Measurements from ENCODE around the gene WDR26.
"Not testable (repeated sequence)": the region's sequence is repeated elsewhere in the genome, so short reads cannot be mapped to it uniquely, and the experiment has no call there.

The WDR26 gene

GRCh38 chr1:224428713-224429112, 5.9 kb downstream of the WDR26 start:
- Histone ChIP-seq H3K4me1 (ENCODE audit: control insufficient read depth in 5 of 5, insufficient read depth in 5 of 5, low read length in 5 of 5) (peaks cover 6 to 39% (median 38%) of the 10 kb centered on the region in 5 donors), H3K36me3 (ENCODE audit: control insufficient read depth in 5 of 5, insufficient read depth in 5 of 5, low read length in 5 of 5) (peaks cover 11 to 30% (median 19%) of the 10 kb centered on the region in 5 donors), H3K27ac (ENCODE audit: low read depth, low read length) (peak overlapping the region; percentile 89)
- H3K4me3 ChIP-seq (ENCODE audit: low read depth in 1 of 5, low read length in 5 of 5); H3K9me3 ChIP-seq (ENCODE audit: control insufficient read depth in 5 of 5, low read length in 5 of 5); H3K27me3 ChIP-seq (ENCODE audit: control insufficient read depth in 5 of 5, insufficient read depth in 4 of 5, low read length in 5 of 5); H3K9ac ChIP-seq (ENCODE audit: low read length in 5 of 5): not testable (repeated sequence)

DNA sequence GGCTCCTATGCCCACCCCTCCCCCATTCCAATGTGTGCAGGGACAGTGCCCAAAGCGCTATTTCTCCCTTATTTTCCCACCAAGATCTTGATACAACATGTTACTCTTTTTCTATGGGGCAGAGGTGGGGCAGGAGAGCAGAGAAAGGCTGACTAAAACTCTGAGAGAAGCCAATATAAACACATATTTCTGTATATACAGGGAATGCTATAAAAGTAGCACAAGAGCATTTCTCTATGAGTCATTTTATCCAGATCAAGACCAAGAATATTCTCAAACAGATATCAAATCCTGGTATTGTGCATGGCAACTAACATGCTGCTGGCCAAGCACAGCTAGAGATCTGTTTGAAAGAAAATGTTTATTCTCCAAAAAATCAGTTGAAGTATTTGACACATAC, 7.3 kb downstream of the WDR26 start:
- H3K27ac ChIP-seq (ENCODE audit: low read depth, low read length): peak overlapping the region; percentile 51
- H3K27me3 ChIP-seq (ENCODE audit: control insufficient read depth in 5 of 5, insufficient read depth in 4 of 5, low read length in 5 of 5): no peaks in the 10 kb centered on the region
- no peaks in the 10 kb centered on the region for H3K9me3 ChIP-seq (ENCODE audit: control insufficient read depth in 5 of 5, low read length in 5 of 5)
- no peak overlapping the region for H3K9ac ChIP-seq (ENCODE audit: low read length in 5 of 5)
- peaks cover 25 to 44% (median 28%) of the 10 kb centered on the region in 5 donors for H3K36me3 ChIP-seq (ENCODE audit: control insufficient read depth in 5 of 5, insufficient read depth in 5 of 5, low read length in 5 of 5)
- peaks cover 6 to 32% (median 28%) of the 10 kb centered on the region in 5 donors for H3K4me1 ChIP-seq (ENCODE audit: control insufficient read depth in 5 of 5, insufficient read depth in 5 of 5, low read length in 5 of 5)
- H3K4me3 ChIP-seq (ENCODE audit: low read depth in 1 of 5, low read length in 5 of 5): no peak overlapping the region

DNA sequence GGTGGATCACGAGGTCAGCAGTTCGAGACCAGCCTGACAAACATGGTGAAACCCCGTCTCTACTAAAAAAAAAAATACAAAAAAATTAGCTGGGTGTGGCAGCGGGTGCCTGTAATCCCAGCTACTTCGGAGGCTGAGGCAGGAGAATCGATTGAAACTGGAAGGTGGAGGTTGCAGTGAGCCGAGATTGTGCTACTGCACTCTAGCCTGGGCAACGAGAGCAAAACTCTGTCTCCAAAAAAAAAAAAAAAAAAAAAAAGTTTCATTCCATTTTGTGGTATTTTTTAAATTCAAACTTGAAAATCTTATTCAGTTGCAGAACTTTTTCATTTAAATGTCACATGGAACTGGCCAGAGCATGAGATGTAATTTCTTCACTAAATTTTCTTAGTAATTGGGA, 7.7 kb downstream of the WDR26 start:
- H3K27ac ChIP-seq (ENCODE audit: low read depth, low read length): peak overlapping the region; percentile 51
- not testable (repeated sequence) for H3K9me3 ChIP-seq (ENCODE audit: control insufficient read depth in 5 of 5, low read length in 5 of 5); H3K27me3 ChIP-seq (ENCODE audit: control insufficient read depth in 5 of 5, insufficient read depth in 4 of 5, low read length in 5 of 5); H3K4me3 ChIP-seq (ENCODE audit: low read depth in 1 of 5, low read length in 5 of 5); H3K9ac ChIP-seq (ENCODE audit: low read length in 5 of 5)
- peaks cover 29 to 48% (median 32%) of the 10 kb centered on the region in 5 donors for H3K36me3 ChIP-seq (ENCODE audit: control insufficient read depth in 5 of 5, insufficient read depth in 5 of 5, low read length in 5 of 5)
- peaks cover 6 to 27% (median 23%) of the 10 kb centered on the region in 5 donors for H3K4me1 ChIP-seq (ENCODE audit: control insufficient read depth in 5 of 5, insufficient read depth in 5 of 5, low read length in 5 of 5)

GRCh38 chr1:224425279-224425884, 9.2 kb downstream of the WDR26 start:
- Histone ChIP-seq H3K27ac (ENCODE audit: low read depth, low read length) (no peak overlapping the region), H3K27me3 (ENCODE audit: control insufficient read depth in 5 of 5, insufficient read depth in 4 of 5, low read length in 5 of 5) (no peaks in the 10 kb centered on the region), H3K36me3 (ENCODE audit: control insufficient read depth in 5 of 5, insufficient read depth in 5 of 5, low read length in 5 of 5) (peaks cover 40 to 60% (median 43%) of the 10 kb centered on the region in 5 donors), H3K9me3 (ENCODE audit: control insufficient read depth in 5 of 5, low read length in 5 of 5) (no peaks in the 10 kb centered on the region), H3K4me3 (ENCODE audit: low read depth in 1 of 5, low read length in 5 of 5) (no peak overlapping the region), H3K9ac (ENCODE audit: low read length in 5 of 5) (no peak overlapping the region), H3K4me1 (ENCODE audit: control insufficient read depth in 5 of 5, insufficient read depth in 5 of 5, low read length in 5 of 5) (peaks cover 0 to 13% (median 9%) of the 10 kb centered on the region in 5 donors)

GRCh38 chr1:224420106-224420505, 14.5 kb downstream of the WDR26 start:
- no peaks in the 10 kb centered on the region for H3K9me3 ChIP-seq (ENCODE audit: control insufficient read depth in 5 of 5, low read length in 5 of 5)
- H3K4me1 ChIP-seq (ENCODE audit: control insufficient read depth in 5 of 5, insufficient read depth in 5 of 5, low read length in 5 of 5): no peaks in the 10 kb centered on the region
- H3K9ac ChIP-seq (ENCODE audit: low read length in 5 of 5): no peak overlapping the region
- no peaks in the 10 kb centered on the region for H3K27me3 ChIP-seq (ENCODE audit: control insufficient read depth in 5 of 5, insufficient read depth in 4 of 5, low read length in 5 of 5)
- peaks cover 78 to 94% (median 84%) of the 10 kb centered on the region in 5 donors for H3K36me3 ChIP-seq (ENCODE audit: control insufficient read depth in 5 of 5, insufficient read depth in 5 of 5, low read length in 5 of 5)
- no peak overlapping the region for H3K27ac ChIP-seq (ENCODE audit: low read depth, low read length)
- H3K4me3 ChIP-seq (ENCODE audit: low read depth in 1 of 5, low read length in 5 of 5): no peak overlapping the region

DNA sequence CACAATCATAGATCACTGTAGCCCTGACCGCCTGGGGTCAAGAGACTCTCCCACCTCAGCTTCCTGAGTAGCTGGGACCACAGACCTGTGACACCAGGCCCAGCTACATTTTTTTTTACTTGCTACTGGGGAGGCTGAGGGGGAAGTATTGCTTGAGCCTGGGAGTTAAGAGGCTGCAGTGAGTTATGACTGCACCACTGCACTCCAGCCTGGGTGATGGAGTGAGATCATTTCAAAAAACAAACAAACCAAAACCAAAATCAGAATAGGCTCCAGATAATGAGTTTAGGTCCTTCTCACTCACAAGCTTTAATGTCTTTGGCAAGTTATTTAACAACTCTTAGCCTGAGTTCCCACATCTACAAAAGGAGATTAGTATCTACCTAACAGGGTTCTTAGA, 22.8 kb downstream of the WDR26 start:
- Histone ChIP-seq H3K4me3 (ENCODE audit: low read depth in 1 of 5, low read length in 5 of 5) (no peak overlapping the region), H3K9ac (ENCODE audit: low read length in 5 of 5) (no peak overlapping the region), H3K27ac (ENCODE audit: low read depth, low read length) (no peak overlapping the region), H3K27me3 (ENCODE audit: control insufficient read depth in 5 of 5, insufficient read depth in 4 of 5, low read length in 5 of 5) (no peaks in the 10 kb centered on the region), H3K9me3 (ENCODE audit: control insufficient read depth in 5 of 5, low read length in 5 of 5) (no peaks in the 10 kb centered on the region), H3K4me1 (ENCODE audit: control insufficient read depth in 5 of 5, insufficient read depth in 5 of 5, low read length in 5 of 5) (no peaks in the 10 kb centered on the region), H3K36me3 (ENCODE audit: control insufficient read depth in 5 of 5, insufficient read depth in 5 of 5, low read length in 5 of 5) (peaks cover 40 to 73% (median 47%) of the 10 kb centered on the region in 5 donors)

- H3K27ac ChIP-seq (ENCODE audit: low read depth, low read length): no peak overlapping the region
- no peaks in the 10 kb centered on the region for H3K27me3 ChIP-seq (ENCODE audit: control insufficient read depth in 5 of 5, insufficient read depth in 4 of 5, low read length in 5 of 5)
- H3K4me3 ChIP-seq (ENCODE audit: low read depth in 1 of 5, low read length in 5 of 5): no peak overlapping the region
- H3K9me3 ChIP-seq (ENCODE audit: control insufficient read depth in 5 of 5, low read length in 5 of 5): no peaks in the 10 kb centered on the region
- H3K9ac ChIP-seq (ENCODE audit: low read length in 5 of 5): no peak overlapping the region
- H3K4me1 ChIP-seq (ENCODE audit: control insufficient read depth in 5 of 5, insufficient read depth in 5 of 5, low read length in 5 of 5): peaks cover 0 to 3% (median 0%) of the 10 kb centered on the region in 5 donors
- H3K36me3 ChIP-seq (ENCODE audit: control insufficient read depth in 5 of 5, insufficient read depth in 5 of 5, low read length in 5 of 5): peaks cover 49 to 86% (median 61%) of the 10 kb centered on the region in 5 donors
Measured at GRCh38 chr1:224408294-224408590, 26.4 kb downstream of the WDR26 start.

GRCh38 chr1:224407571-224408293, 26.9 kb downstream of the WDR26 start:
- H3K4me1 ChIP-seq (ENCODE audit: control insufficient read depth in 5 of 5, insufficient read depth in 5 of 5, low read length in 5 of 5): peaks cover 0 to 3% (median 0%) of the 10 kb centered on the region in 5 donors
- H3K9me3 ChIP-seq (ENCODE audit: control insufficient read depth in 5 of 5, low read length in 5 of 5): no peaks in the 10 kb centered on the region
- no peak overlapping the region for H3K27ac ChIP-seq (ENCODE audit: low read depth, low read length)
- no peak overlapping the region for H3K4me3 ChIP-seq (ENCODE audit: low read depth in 1 of 5, low read length in 5 of 5)
- no peak overlapping the region for H3K9ac ChIP-seq (ENCODE audit: low read length in 5 of 5)
- peaks cover 49 to 84% (median 64%) of the 10 kb centered on the region in 5 donors for H3K36me3 ChIP-seq (ENCODE audit: control insufficient read depth in 5 of 5, insufficient read depth in 5 of 5, low read length in 5 of 5)
- no peaks in the 10 kb centered on the region for H3K27me3 ChIP-seq (ENCODE audit: control insufficient read depth in 5 of 5, insufficient read depth in 4 of 5, low read length in 5 of 5)

DNA sequence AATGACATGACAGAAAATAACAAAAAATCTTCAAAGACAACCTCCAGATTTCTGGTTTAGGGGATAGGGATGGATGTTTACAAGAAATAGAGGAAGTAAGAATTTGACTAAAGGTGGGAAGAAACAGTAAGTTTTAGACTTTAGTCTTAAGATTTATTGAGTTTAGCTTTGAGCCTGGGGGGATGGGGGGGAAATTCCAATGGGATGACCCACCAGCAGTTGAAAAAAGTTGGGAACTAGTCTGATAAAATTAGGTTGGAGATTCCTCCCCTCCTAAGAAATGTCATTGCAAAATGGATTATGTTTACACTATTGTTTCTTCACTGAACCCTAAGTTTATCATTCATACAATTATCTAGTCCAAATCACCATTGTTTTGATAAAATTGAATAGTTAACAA, 28.4 kb downstream of the WDR26 start:
- Histone ChIP-seq H3K36me3 (ENCODE audit: control insufficient read depth in 5 of 5, insufficient read depth in 5 of 5, low read length in 5 of 5) (peaks cover 59 to 84% (median 69%) of the 10 kb centered on the region in 5 donors), H3K9me3 (ENCODE audit: control insufficient read depth in 5 of 5, low read length in 5 of 5) (no peaks in the 10 kb centered on the region), H3K9ac (ENCODE audit: low read length in 5 of 5) (no peak overlapping the region)

DNA sequence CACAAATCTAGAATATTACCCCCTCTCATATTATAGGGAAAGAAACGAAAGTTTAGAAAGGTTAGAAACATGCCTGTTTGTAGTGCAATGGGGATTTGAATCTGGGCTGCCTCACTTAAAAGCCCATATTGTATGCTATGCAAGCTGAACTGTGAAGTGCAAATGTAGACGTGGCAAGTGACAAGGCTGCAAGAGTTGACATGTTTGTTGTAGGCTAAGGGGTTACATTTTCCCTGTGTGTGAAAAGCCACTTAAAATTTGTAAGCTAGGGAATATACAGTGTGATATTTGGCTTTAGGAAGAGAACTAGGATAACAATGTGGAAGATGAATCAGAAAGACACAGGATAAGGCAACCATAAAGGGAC, 29.0 kb downstream of the WDR26 start:
- Histone ChIP-seq H3K4me3 (ENCODE audit: low read depth in 1 of 5, low read length in 5 of 5) (no peak overlapping the region), H3K9me3 (ENCODE audit: control insufficient read depth in 5 of 5, low read length in 5 of 5) (no peaks in the 10 kb centered on the region), H3K36me3 (ENCODE audit: control insufficient read depth in 5 of 5, insufficient read depth in 5 of 5, low read length in 5 of 5) (peaks cover 59 to 84% (median 69%) of the 10 kb centered on the region in 5 donors), H3K27ac (ENCODE audit: low read depth, low read length) (no peak overlapping the region), H3K9ac (ENCODE audit: low read length in 5 of 5) (no peak overlapping the region), H3K27me3 (ENCODE audit: control insufficient read depth in 5 of 5, insufficient read depth in 4 of 5, low read length in 5 of 5) (no peaks in the 10 kb centered on the region), H3K4me1 (ENCODE audit: control insufficient read depth in 5 of 5, insufficient read depth in 5 of 5, low read length in 5 of 5) (peaks cover 0 to 3% (median 0%) of the 10 kb centered on the region in 5 donors)

More for the DNA sequence above, 28.4 kb downstream of the WDR26 start:
- H3K4me3 ChIP-seq (ENCODE audit: low read depth in 1 of 5, low read length in 5 of 5): no peak overlapping the region
- no peak overlapping the region for H3K27ac ChIP-seq (ENCODE audit: low read depth, low read length)
- H3K27me3 ChIP-seq (ENCODE audit: control insufficient read depth in 5 of 5, insufficient read depth in 4 of 5, low read length in 5 of 5): no peaks in the 10 kb centered on the region
- peaks cover 0 to 3% (median 0%) of the 10 kb centered on the region in 5 donors for H3K4me1 ChIP-seq (ENCODE audit: control insufficient read depth in 5 of 5, insufficient read depth in 5 of 5, low read length in 5 of 5)

All from subcutaneous abdominal adipose tissue (tissue), 5 donors.